Endothelial cell (in vitro differentiated cells): ENCODE measurements around the gene DAB2. TPM values are rescaled to one million over a fixed set of nuclear protein-coding genes. Genes with fewer than 3 reads are reported as not detected.

Experiments
- DNase-seq: peaks from one replicate; pipeline ENCODE4 v3.0.0; 2021; ENCODE audit warnings: low spot score
- H3K27ac Mint-ChIP-seq: one replicate; pipeline ENCODE4 v1.8.0; 2021; ENCODE audit warnings: mixed read lengths, inconsistent platforms; ENCODE audit not compliant: unreplicated experiment
- H3K27me3 Mint-ChIP-seq: one replicate; pipeline ENCODE4 v1.8.0; 2021; ENCODE audit warnings: mild to moderate bottlenecking, moderate library complexity, mixed read lengths, inconsistent platforms; ENCODE audit not compliant: unreplicated experiment
- H3K36me3 Mint-ChIP-seq: one replicate; pipeline ENCODE4 v1.8.0; 2021; ENCODE audit warnings: mild to moderate bottlenecking, low read depth, mixed read lengths, inconsistent platforms; ENCODE audit not compliant: unreplicated experiment
- H3K4me1 Mint-ChIP-seq: one replicate; pipeline ENCODE4 v1.8.0; 2021; ENCODE audit warnings: mild to moderate bottlenecking, mixed read lengths, inconsistent platforms; ENCODE audit not compliant: unreplicated experiment
- H3K4me3 Mint-ChIP-seq: one replicate; pipeline ENCODE4 v1.8.0; 2021; ENCODE audit warnings: mild to moderate bottlenecking, mixed read lengths, inconsistent platforms; ENCODE audit not compliant: unreplicated experiment
- H3K9me3 Mint-ChIP-seq: one replicate; pipeline ENCODE4 v1.8.0; 2021; ENCODE audit warnings: mixed read lengths, inconsistent platforms; ENCODE audit not compliant: unreplicated experiment
- CTCF ChIP-seq: fragments of 200-600 bp; sonication (generic); IDR thresholded peaks from one replicate; pipeline ENCODE4 v1.5.0; 2021; ENCODE audit warnings: antibody characterized with exemption; ENCODE audit not compliant: unreplicated experiment
- total RNA-seq: library from RNA; stranded (reverse); fragmentation: NEBNext Ultra II Directional; extraction: Animal tissue kit (Norgen Biotek cat#: 25700); gene quantifications from one replicate; pipeline ENCODE4 v1.2.1, GENCODE V29; 2021; ENCODE audit not compliant: unreplicated experiment

Gene DAB2
- total RNA-seq, 1 donor from 2014 or later = 70.7 TPM

DNA sequence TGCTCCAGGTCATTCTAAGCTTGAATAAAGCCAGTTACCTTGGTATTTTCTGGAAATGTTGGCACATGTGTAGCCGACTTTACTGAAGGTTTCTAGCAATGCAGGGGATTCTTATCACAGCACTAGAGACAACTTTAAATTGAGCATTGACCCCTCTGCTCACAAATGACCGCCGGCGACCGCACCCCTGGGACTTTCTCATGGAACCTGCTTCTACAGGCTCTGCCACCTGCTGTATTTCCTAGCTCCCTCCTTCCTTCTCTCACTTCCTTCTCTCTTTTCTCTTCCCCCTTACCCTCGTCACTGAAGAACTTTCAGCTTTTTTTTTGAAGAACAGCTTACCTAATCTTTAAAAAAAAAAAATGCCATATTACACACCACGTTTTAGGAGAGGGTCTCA is 30.9 kb upstream of the DAB2 start:
- Mint-ChIP-seq H3K4me3 (no peak overlapping the region), H3K9me3 (no peaks in the 10 kb centered on the region), H3K4me1 (no peaks in the 10 kb centered on the region), H3K27me3 (peaks cover 1% of the 10 kb centered on the region), H3K27ac (no peak overlapping the region), H3K36me3 (no peaks in the 10 kb centered on the region)
- no peak for TF ChIP-seq CTCF
- no peak for DNase-seq

DNA sequence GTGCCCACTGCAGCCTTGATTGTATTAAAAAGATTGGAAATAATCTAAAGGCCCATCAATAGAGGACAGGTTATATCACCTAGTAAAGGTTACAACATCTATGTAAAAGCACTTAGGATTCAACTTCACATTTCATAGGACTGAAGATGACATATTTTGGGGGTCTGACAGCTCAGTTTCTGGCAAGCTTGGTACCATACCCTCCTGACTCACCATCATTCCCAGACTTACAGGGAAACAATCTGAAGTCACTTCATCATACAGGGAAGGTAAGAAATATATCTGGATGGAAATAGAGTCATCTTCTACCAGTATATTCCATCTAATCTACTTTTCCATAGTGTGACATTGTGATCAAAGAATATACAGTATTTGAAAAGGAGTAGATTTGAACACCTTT is 28.8 kb upstream of the DAB2 start:
- H3K9me3 Mint-ChIP-seq = no peaks in the 10 kb centered on the region
- no peak overlapping the region for H3K27ac Mint-ChIP-seq
- H3K4me3 Mint-ChIP-seq = no peak overlapping the region
- no peaks in the 10 kb centered on the region for H3K36me3 Mint-ChIP-seq
- peaks cover 1% of the 10 kb centered on the region for H3K27me3 Mint-ChIP-seq
- no peak for DNase-seq
- TF ChIP-seq CTCF = no peak
- no peaks in the 10 kb centered on the region for H3K4me1 Mint-ChIP-seq

DNA sequence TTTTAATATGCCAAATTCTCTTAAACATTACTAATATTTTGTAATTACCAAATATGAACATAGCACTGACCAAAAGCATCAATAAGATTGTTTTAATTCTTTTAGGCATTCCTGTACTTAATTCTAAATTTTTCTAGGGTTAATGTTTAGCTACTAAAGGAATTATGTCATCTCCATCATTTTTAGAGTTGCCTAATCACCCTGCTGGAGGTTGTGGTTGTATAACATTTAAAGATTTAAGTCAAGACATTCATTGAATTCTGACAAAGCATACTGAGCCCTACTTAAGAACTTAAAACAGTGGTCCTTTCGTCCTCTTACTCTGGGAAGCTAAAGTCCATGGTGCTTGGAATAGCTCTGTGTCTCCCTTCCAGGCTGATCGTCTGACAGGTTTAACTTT is 28.1 kb upstream of the DAB2 start:
- Mint-ChIP-seq H3K36me3 (no peaks in the 10 kb centered on the region), H3K27me3 (peaks cover 1% of the 10 kb centered on the region), H3K27ac (no peak overlapping the region), H3K4me1 (no peaks in the 10 kb centered on the region), H3K9me3 (no peaks in the 10 kb centered on the region), H3K4me3 (no peak overlapping the region)
- no peak for TF ChIP-seq CTCF
- DNase-seq = no peak

- H3K9me3 Mint-ChIP-seq = no peaks in the 10 kb centered on the region
- H3K27me3 Mint-ChIP-seq = peaks cover 1% of the 10 kb centered on the region
- no peak for TF ChIP-seq CTCF
- no peaks in the 10 kb centered on the region for H3K36me3 Mint-ChIP-seq
- no peaks in the 10 kb centered on the region for H3K4me1 Mint-ChIP-seq
- no peak overlapping the region for H3K27ac Mint-ChIP-seq
- no peak for DNase-seq
- H3K4me3 Mint-ChIP-seq = no peak overlapping the region
Observed at GRCh38 chr5:39451276-39451941, 26.6 kb upstream of the DAB2 start.

DNA sequence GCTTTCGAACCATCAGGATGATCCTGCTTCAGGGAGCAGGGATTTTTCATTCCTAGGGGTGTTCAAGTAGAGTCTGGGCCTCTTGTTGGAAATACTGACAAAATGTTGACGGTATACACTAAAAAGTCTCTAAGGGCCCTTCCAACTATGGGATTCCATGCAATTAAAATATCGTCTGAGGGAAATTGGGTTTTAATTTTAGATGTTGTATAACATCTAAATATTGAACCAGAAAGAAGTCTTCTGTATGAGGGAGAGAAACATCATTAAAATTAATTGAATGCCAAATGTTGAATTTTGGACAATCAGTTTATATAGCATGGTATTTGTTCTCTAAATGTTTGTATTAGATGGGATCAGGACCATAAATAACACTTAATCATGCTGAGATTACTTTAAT is 25.7 kb upstream of the DAB2 start:
- H3K27me3 Mint-ChIP-seq = no peaks in the 10 kb centered on the region
- no peak overlapping the region for H3K27ac Mint-ChIP-seq
- no peaks in the 10 kb centered on the region for H3K4me1 Mint-ChIP-seq
- no peak overlapping the region for H3K4me3 Mint-ChIP-seq
- TF ChIP-seq CTCF = no peak
- no peak for DNase-seq
- no peaks in the 10 kb centered on the region for H3K9me3 Mint-ChIP-seq
- H3K36me3 Mint-ChIP-seq = no peaks in the 10 kb centered on the region
